Keratinocyte (primary cell): Measurements from ENCODE around the gene CDC34. TPM values are rescaled to one million over a fixed set of nuclear protein-coding genes. Genes with fewer than 3 reads are reported as not detected.

ENCODE experiments used
- DNase-seq: peaks from one replicate; pipeline ENCODE4 v3.0.0-alpha.2; 2011; ENCODE audit warnings: low read depth, missing footprints, low spot score
- FAIRE-seq: peaks from 2 replicates; lab custom pipeline; 2011; peaks lifted over from hg19 to GRCh38; lab: Jason Lieb, UNC
- H2AFZ ChIP-seq: 2 replicates; pipeline ENCODE4 v1.6.0; 2012; ENCODE audit warnings: low read length, control low read depth, inconsistent platforms; ENCODE audit not compliant: control insufficient read depth
- H3K27ac ChIP-seq: 2 replicates; pipeline ENCODE4 v1.5.1; 2011; ENCODE audit warnings: low read length; ENCODE audit not compliant: control insufficient read depth, insufficient read depth
- H3K27me3 ChIP-seq: 3 replicates; pipeline ENCODE4 v1.6.0; 2011; ENCODE audit warnings: low read length; ENCODE audit not compliant: control insufficient read depth, insufficient read depth; ENCODE audit errors: extremely low read depth
- H3K36me3 ChIP-seq, 2 experiments: 2 replicates in 1 of 2; 3 replicates in 1 of 2; pipeline ENCODE4 v1.5.1; 2011; ENCODE audit warnings: low read length in 2 of 2, mild to moderate bottlenecking in 1 of 2; ENCODE audit not compliant: control insufficient read depth in 2 of 2, insufficient read depth in 2 of 2; ENCODE audit errors: extremely low read depth in 1 of 2
- H3K4me1 ChIP-seq: 3 replicates; pipeline ENCODE4 v1.5.1; 2011; ENCODE audit warnings: low read length; ENCODE audit not compliant: control insufficient read depth, insufficient read depth; ENCODE audit errors: extremely low read depth
- H3K4me2 ChIP-seq: 3 replicates; pipeline ENCODE4 v1.6.0; 2011; ENCODE audit warnings: low read depth, low read length; ENCODE audit not compliant: control insufficient read depth, insufficient read depth; ENCODE audit errors: extremely low read depth
- H3K4me3 ChIP-seq, 3 experiments: fragments of 200-600 bp in 1 of 3; sonication (generic) in 1 of 3; 2 replicates in 2 of 3; 3 replicates in 1 of 3; pipeline ENCODE4 v1.5.1; 2011 to 2016; ENCODE audit warnings: low read length in 3 of 3, mild to moderate bottlenecking in 3 of 3, control low read depth in 2 of 3, inconsistent platforms in 1 of 3, low read depth in 1 of 3, mixed read lengths in 1 of 3, mixed run types in 1 of 3, moderate library complexity in 1 of 3; ENCODE audit not compliant: control insufficient read depth in 2 of 3, insufficient read depth in 2 of 3; ENCODE audit errors: extremely low read depth in 1 of 3
- H3K79me2 ChIP-seq: 2 replicates; pipeline ENCODE4 v1.6.0; 2012; ENCODE audit warnings: low read length; ENCODE audit not compliant: control insufficient read depth, insufficient read depth
- H3K9ac ChIP-seq: 3 replicates; pipeline ENCODE4 v1.6.0; 2011; ENCODE audit warnings: low read length; ENCODE audit not compliant: control insufficient read depth, insufficient read depth; ENCODE audit errors: extremely low read depth
- H3K9me1 ChIP-seq: 3 replicates; pipeline ENCODE4 v1.6.0; 2011; ENCODE audit warnings: low read length; ENCODE audit not compliant: control insufficient read depth, insufficient read depth; ENCODE audit errors: extremely low read depth
- H3K9me3 ChIP-seq: 2 replicates; pipeline ENCODE4 v1.5.1; 2012; ENCODE audit warnings: low read depth, low read length; ENCODE audit not compliant: control insufficient read depth
- H4K20me1 ChIP-seq: 3 replicates; pipeline ENCODE4 v1.6.0; 2011; ENCODE audit warnings: low read length; ENCODE audit not compliant: control insufficient read depth, insufficient read depth; ENCODE audit errors: extremely low read depth
- EZH2 ChIP-seq: IDR thresholded peaks from one replicate; pipeline ENCODE4 v1.6.1; 2012; ENCODE audit warnings: inconsistent platforms, mild to moderate bottlenecking, low read length, moderate library complexity
- dilution Hi-C: fragments of 300-500 bp; cut with MboI; formaldehyde crosslinking; loops from one replicate; pipeline ENCODE4 v1.7.0; 2020; ENCODE audit warnings: low sequenced_read_pairs; ENCODE audit not compliant: extremely low pct_ligation_motif_present
- polyA plus RNA-seq, 5 experiments: library from polyadenylated mRNA; depleted of rRNA in 3 of 5; stranded (reverse) in 3 of 5; stranded (forward) in 1 of 5; unstranded in 1 of 5; fragments of >200 nt; gene quantifications; 1 replicate in 1 of 5; 2 replicates in 3 of 5; 3 replicates in 1 of 5; pipeline versions ENCODE4 v1.2.1 to v1.2.3, GENCODE V29; 2011 to 2012; ENCODE audit warnings: missing spikeins in 2 of 5, low read depth in 1 of 5, low replicate concordance in 1 of 5
- TF ChIP-seq, protein P1 (sequence below), 3 experiments: IDR thresholded peaks in 1 of 3; conservative IDR thresholded peaks in 1 of 3; optimal IDR thresholded peaks in 1 of 3; 2 replicates in 2 of 3; 3 replicates in 1 of 3; pipeline versions ENCODE3 to v1.5.1; 2011; ENCODE audit warnings: low read length in 3 of 3, mild to moderate bottlenecking in 3 of 3, moderate library complexity in 2 of 3, control low read depth in 1 of 3, inconsistent platforms in 1 of 3; ENCODE audit not compliant: insufficient read depth in 2 of 3; ENCODE audit errors: extremely low read depth in 1 of 3

The CDC34 gene
- polyA plus RNA-seq, 1 donor (not counting 4 experiments of a cell fraction or from before 2014, with no cell fraction given), result 47.5 TPM

- dilution Hi-C loops, result no loop called here
- FAIRE-seq, result no peak
- H3K4me1 ChIP-seq, result peaks cover 24% of the 10 kb centered on the region
- H3K36me3 ChIP-seq, result peaks cover 2 to 4% of the 10 kb centered on the region in 2 experiments
- peaks cover 2% of the 10 kb centered on the region for H3K9me1 ChIP-seq
- no peaks in the 10 kb centered on the region for H4K20me1 ChIP-seq
- H3K27me3 ChIP-seq, result no peaks in the 10 kb centered on the region
- peak; percentile 88 for DNase-seq
- TF ChIP-seq, protein P1, sequence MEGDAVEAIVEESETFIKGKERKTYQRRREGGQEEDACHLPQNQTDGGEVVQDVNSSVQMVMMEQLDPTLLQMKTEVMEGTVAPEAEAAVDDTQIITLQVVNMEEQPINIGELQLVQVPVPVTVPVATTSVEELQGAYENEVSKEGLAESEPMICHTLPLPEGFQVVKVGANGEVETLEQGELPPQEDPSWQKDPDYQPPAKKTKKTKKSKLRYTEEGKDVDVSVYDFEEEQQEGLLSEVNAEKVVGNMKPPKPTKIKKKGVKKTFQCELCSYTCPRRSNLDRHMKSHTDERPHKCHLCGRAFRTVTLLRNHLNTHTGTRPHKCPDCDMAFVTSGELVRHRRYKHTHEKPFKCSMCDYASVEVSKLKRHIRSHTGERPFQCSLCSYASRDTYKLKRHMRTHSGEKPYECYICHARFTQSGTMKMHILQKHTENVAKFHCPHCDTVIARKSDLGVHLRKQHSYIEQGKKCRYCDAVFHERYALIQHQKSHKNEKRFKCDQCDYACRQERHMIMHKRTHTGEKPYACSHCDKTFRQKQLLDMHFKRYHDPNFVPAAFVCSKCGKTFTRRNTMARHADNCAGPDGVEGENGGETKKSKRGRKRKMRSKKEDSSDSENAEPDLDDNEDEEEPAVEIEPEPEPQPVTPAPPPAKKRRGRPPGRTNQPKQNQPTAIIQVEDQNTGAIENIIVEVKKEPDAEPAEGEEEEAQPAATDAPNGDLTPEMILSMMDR (optimal IDR thresholded peaks at IDR 0.05 in 1 of 3, IDR thresholded peaks at IDR 0.05 in 1 of 3, conservative IDR thresholded peaks at IDR 0.05 in 1 of 3; ENCODE audit: extremely low read depth in 1 of 3, insufficient read depth in 2 of 3, low read length in 3 of 3), result no peak
- H3K79me2 ChIP-seq, result peaks cover 16% of the 10 kb centered on the region
- H3K9ac ChIP-seq, result peak overlapping the region; percentile 77
- H3K4me2 ChIP-seq, result peak overlapping the region; percentile 93
- H2AFZ ChIP-seq, result peak overlapping the region; percentile 70
- H3K9me3 ChIP-seq, result no peaks in the 10 kb centered on the region
- H3K27ac ChIP-seq, result peak overlapping the region; percentile 82
- H3K4me3 ChIP-seq, result peak overlapping the region; percentile 4 to 63 (median 53)
Measured at GRCh38 chr19:511101-511851, 20.3 kb upstream of the CDC34 start.

DNA sequence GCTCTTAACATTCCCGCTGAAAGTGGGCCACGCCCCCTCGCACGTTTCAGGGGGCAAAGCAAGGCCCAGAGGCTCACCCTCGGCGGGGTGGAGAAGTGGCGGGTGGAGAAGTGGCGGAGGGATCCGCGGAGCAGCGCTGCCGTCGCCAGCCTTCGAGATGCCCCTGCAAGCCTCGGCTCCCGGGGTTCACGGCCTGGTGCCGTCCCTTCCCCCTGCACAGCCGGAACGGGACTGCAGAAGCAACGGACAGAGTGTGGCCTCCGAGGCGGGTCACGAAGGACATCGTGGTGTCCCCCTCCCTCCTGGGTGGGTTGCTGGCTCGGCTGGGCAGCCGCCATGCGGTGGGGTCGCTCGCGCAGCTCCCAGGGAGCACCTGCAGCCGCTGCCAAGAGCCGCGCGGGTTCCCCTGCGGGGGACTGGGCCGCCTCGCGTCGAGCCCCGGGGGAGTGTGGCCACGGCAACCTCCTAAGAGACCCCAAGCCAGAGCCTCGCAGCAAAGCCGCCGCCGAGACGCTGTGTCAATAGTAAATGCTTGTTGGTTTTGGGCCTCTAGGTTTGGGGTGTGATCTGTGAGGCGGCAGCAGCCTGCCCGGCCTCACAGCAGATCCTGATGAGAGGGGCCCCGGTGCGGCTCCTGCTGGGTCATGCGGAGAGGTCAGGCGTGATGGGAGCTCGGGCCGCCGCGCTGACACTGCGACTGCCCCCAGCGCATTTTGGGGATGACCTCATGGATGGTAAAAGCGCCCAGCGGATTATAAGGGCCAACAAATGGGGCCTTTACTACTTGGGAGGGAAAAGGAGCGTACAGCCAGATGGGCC lies 18.8 kb upstream of the CDC34 start:
- Histone ChIP-seq H3K4me1 (peaks cover 21% of the 10 kb centered on the region), H3K9me3 (no peaks in the 10 kb centered on the region), H3K4me2 (no peak overlapping the region), H3K27me3 (no peaks in the 10 kb centered on the region), H3K9ac (no peak overlapping the region), H4K20me1 (no peaks in the 10 kb centered on the region), H2AFZ (no peak overlapping the region), H3K9me1 (peaks cover 2% of the 10 kb centered on the region), H3K79me2 (peaks cover 16% of the 10 kb centered on the region), H3K27ac (no peak overlapping the region), H3K4me3 (no peak overlapping the region), H3K36me3 (peaks cover 2 to 4% of the 10 kb centered on the region in 2 experiments)
- DNase-seq (no peak), FAIRE-seq (no peak)
- dilution Hi-C loops, result no loop called here
- TF ChIP-seq, protein P1 (optimal IDR thresholded peaks at IDR 0.05 in 1 of 3, IDR thresholded peaks at IDR 0.05 in 1 of 3, conservative IDR thresholded peaks at IDR 0.05 in 1 of 3; ENCODE audit: extremely low read depth in 1 of 3, insufficient read depth in 2 of 3, low read length in 3 of 3), result no peak
- TF ChIP-seq EZH2, result no peak
